PC-3 (cell line): ENCODE measurements around the gene ARHGAP4. TPM values are rescaled to one million over a fixed set of nuclear protein-coding genes. Genes with fewer than 3 reads are reported as not detected.

Source experiments
- ATAC-seq: fragments of 200-7000 bp; cut with Tn5 transposase; 2 replicates; pipeline ENCODE4 v1.9.1; 2020; ENCODE audit warnings: mild to moderate bottlenecking, moderate library complexity
- BruUV-seq: library from RNA; stranded (reverse); fragments of 400-500 nt; replicated peaks from 2 replicates; lab custom pipeline; 2021; lab: Mats Ljungman, UMichigan
- CTCF ChIA-PET: fragments of 300-600 bp; sonication (Branson Sonifier 250); formaldehyde crosslinking; loops from one replicate; lab custom pipeline; 2022; ENCODE audit warnings: antibody characterized with exemption; lab: Charles Lee
- POLR2A ChIA-PET: fragments of 300-600 bp; sonication (Branson Sonifier 250); formaldehyde crosslinking; loops from one replicate; lab custom pipeline; 2022; ENCODE audit warnings: antibody characterized with exemption; ENCODE audit not compliant: unreplicated experiment; lab: Charles Lee
- DNase-seq: peaks from one replicate; pipeline ENCODE4 v3.0.0-alpha.2; 2015
- H2AFZ ChIP-seq: fragments of 300-600 bp; sonication (generic); 2 replicates; pipeline ENCODE4 v1.6.0; 2016; ENCODE audit warnings: antibody characterized with exemption, low read length
- H3F3A ChIP-seq: fragments of 300-600 bp; sonication (generic); one replicate; pipeline ENCODE4 v1.6.0; 2017; ENCODE audit warnings: antibody characterized with exemption, low read length, control low read depth, mild to moderate bottlenecking; ENCODE audit not compliant: unreplicated experiment
- H3K27ac ChIP-seq: fragments of 300-600 bp; sonication (generic); 2 replicates; pipeline ENCODE4 v1.5.1; 2016; ENCODE audit warnings: mild to moderate bottlenecking, low read length
- H3K27me3 ChIP-seq: fragments of 300-600 bp; sonication (generic); 2 replicates; pipeline ENCODE4 v1.6.1; 2016; ENCODE audit warnings: low read length, mixed read lengths
- H3K36me3 ChIP-seq: fragments of 300-600 bp; sonication (generic); 2 replicates; pipeline ENCODE4 v1.6.1; 2016; ENCODE audit warnings: low read depth, mixed run types, low read length, mixed read lengths
- H3K4me1 ChIP-seq: fragments of 300-600 bp; sonication (generic); 2 replicates; pipeline ENCODE4 v1.5.1; 2016; ENCODE audit warnings: low read length; ENCODE audit not compliant: insufficient read depth
- H3K4me2 ChIP-seq: fragments of 300-600 bp; sonication (generic); 2 replicates; pipeline ENCODE4 v1.6.0; 2016; ENCODE audit warnings: low read length
- H3K4me3 ChIP-seq: fragments of 300-600 bp; sonication (generic); 2 replicates; pipeline ENCODE4 v1.5.1; 2016; ENCODE audit warnings: mild to moderate bottlenecking, low read length, mixed read lengths
- H3K79me2 ChIP-seq: fragments of 300-600 bp; sonication (generic); 2 replicates; pipeline ENCODE4 v1.6.1; 2017; ENCODE audit warnings: low read length, mixed read lengths
- H3K9ac ChIP-seq: fragments of 300-600 bp; sonication (generic); 2 replicates; pipeline ENCODE4 v1.6.0; 2016; ENCODE audit warnings: mild to moderate bottlenecking, low read length
- H3K9me2 ChIP-seq: fragments of 300-600 bp; sonication (generic); replicated peaks from 2 replicates; pipeline ENCODE4 v1.6.1; 2016; ENCODE audit warnings: mixed run types, low read length, mixed read lengths
- H3K9me3 ChIP-seq: fragments of 300-600 bp; sonication (generic); 2 replicates; pipeline ENCODE4 v1.6.1; 2016; ENCODE audit warnings: low read length, mixed read lengths
- H4K20me1 ChIP-seq: fragments of 300-600 bp; sonication (generic); 2 replicates; pipeline ENCODE4 v1.6.1; 2016; ENCODE audit warnings: low read length, mixed read lengths
- EZH2 ChIP-seq: fragments of 300-600 bp; sonication (generic); IDR thresholded peaks from one replicate; pipeline ENCODE4 v1.6.1; 2017; ENCODE audit warnings: antibody characterized with exemption, mild to moderate bottlenecking, low read length; ENCODE audit not compliant: unreplicated experiment
- EZH2phosphoT487 ChIP-seq: fragments of 300-600 bp; sonication (generic); IDR thresholded peaks from 2 replicates; pipeline ENCODE4 v1.6.1; 2018; ENCODE audit warnings: mild to moderate bottlenecking, antibody characterized with exemption, low read length, borderline replicate concordance
- intact Hi-C: fragments of 100-400 bp; cut with micrococcal nuclease; formaldehyde crosslinking; loops from 2 replicates; pipeline ENCODE4 v1.9.0; 2023
- total RNA-seq: library from RNA; depleted of rRNA; stranded (reverse); fragments of >200 nt; gene quantifications from 2 replicates; pipeline ENCODE4 v1.2.3, GENCODE V29; 2014
- TF ChIP-seq, protein P1 (sequence below): fragments of 300-600 bp; sonication (generic); conservative IDR thresholded peaks from 2 replicates; pipeline ENCODE4 v1.5.1; 2017; ENCODE audit warnings: antibody characterized with exemption, low read depth, mild to moderate bottlenecking, low read length

ARHGAP4 gene
- total RNA-seq, 1 experiment from 2014 or later: 4.6 TPM

DNA sequence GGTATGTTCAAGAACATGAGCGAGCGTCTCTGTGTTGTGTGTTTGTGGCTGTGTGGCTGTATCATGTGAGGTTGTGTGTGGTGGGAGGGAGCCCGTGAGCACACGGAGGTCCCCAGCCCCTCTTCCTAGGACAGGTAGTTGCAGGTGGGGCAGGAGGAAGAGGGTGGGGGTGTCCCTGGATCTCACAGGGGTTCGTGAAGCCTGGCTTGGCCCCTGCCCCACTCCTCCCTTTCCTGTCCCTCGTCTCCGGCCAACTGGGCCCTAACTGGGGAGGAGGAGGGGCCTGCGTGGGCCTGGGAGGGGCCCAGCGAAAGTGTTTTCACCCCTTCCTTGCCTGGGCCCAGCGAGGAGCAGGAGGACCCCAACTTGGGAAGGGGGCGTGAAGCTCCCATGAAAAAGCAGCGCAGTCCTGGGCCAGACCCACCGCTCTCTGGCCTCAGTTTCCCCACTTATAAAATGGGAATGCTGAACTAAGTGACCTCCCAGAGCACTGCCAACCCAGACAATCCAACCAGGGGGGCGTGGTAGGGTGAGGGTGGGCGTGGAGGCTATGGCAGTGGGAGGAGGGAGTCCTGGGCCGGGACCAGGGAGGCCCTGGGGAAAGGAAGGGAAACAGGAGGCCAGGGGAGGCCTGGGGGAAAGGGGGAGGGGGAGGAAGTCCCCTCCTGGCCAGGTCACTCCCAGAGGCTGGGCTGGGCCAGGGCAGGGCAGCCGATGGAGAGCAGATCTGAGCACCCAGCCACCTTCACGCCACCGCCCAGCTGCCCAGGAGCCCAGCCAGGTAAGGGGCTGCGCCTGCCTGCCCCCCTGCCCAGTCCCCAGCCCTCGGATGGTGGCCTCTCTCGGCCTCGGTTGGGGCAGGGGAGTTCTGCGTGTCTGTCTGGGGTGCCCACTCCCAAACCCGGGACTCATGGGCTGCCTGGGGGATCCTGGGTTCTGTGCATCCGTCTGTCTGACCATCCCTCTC is 21.8 kb downstream of the ARHGAP4 start, which contains the start of gene AVPR2:
Gene AVPR2, plus strand, starts transcription at position 683 of the 967 bp plus-strand sequence. CDS start 473 bp downstream, outside the sequence.
- Histone ChIP-seq H3K27me3 (no peaks in the 10 kb centered on the region), H2AFZ (no peak within 1 kb of the TSS), H3K9ac (no peak within 1 kb of the TSS), H4K20me1 (no peaks in the 10 kb centered on the region), H3K9me3 (no peaks in the 10 kb centered on the region), H3K36me3 (no peaks in the 10 kb centered on the region), H3K4me2 (no peak within 1 kb of the TSS), H3K4me1 (peaks cover 9% of the 10 kb centered on the region; the same call in 1 of the 2 replicates), H3K4me3 (no peak within 1 kb of the TSS), H3K27ac (no peak within 1 kb of the TSS), H3K79me2 (no peaks in the 10 kb centered on the region), H3F3A (no peaks in the 10 kb centered on the region), H3K9me2 (no peaks in the 10 kb centered on the region)
- DNase-seq: no peak
- TF ChIP-seq, protein P1, sequence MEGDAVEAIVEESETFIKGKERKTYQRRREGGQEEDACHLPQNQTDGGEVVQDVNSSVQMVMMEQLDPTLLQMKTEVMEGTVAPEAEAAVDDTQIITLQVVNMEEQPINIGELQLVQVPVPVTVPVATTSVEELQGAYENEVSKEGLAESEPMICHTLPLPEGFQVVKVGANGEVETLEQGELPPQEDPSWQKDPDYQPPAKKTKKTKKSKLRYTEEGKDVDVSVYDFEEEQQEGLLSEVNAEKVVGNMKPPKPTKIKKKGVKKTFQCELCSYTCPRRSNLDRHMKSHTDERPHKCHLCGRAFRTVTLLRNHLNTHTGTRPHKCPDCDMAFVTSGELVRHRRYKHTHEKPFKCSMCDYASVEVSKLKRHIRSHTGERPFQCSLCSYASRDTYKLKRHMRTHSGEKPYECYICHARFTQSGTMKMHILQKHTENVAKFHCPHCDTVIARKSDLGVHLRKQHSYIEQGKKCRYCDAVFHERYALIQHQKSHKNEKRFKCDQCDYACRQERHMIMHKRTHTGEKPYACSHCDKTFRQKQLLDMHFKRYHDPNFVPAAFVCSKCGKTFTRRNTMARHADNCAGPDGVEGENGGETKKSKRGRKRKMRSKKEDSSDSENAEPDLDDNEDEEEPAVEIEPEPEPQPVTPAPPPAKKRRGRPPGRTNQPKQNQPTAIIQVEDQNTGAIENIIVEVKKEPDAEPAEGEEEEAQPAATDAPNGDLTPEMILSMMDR: no peak
- TF ChIP-seq EZH2 (no peak), EZH2phosphoT487 (no peak)
- intact Hi-C loops: no loop called here
- ATAC-seq: no peak
- no TSS peak for BruUV-seq
- ChIA-PET POLR2A (no interaction called here), CTCF (no interaction called here)

DNA sequence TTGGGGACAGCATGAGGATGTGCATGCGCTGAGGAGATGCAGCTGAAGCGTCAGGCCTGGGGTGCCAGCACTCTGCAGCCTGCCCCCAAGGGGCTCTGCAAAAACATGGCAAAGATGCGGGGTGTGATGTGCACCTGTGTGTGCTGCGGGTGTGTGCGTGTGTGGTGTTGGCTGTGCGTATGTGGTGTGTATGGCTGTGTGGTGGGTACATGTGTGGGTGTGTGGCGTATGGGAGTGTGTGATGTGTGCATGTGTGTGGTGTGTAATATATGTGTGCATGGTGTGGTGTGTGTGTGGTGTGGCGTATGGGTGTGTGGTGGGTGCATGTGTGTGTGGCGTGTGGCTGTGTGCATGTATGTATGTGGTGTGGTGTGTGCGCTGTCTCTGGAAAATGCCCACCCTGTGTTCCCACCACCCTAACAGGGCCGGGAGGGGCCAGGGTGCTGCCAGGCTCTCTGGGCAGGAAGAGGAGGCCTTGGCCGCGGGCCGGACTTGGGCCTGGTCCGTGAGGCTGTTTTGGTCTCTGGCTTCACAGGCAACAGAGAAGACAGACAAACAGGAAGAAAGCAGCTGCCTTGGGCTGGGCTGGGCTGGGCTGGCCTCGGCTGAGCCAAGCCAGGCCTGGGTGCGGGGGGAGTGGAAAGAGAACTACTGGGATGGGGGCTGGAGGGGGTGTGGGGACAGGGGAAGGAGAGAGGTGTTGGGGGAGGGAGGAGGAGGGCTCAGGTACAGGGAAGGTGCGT is 22.7 kb downstream of the ARHGAP4 start:
- peaks cover 9% of the 10 kb centered on the region; the same call in 1 of the 2 replicates for H3K4me1 ChIP-seq

More for the DNA sequence above, 22.7 kb downstream of the ARHGAP4 start:
- Histone ChIP-seq H3K9ac (no peak overlapping the region), H3K4me2 (no peak overlapping the region), H3K27me3 (no peaks in the 10 kb centered on the region), H3K9me3 (no peaks in the 10 kb centered on the region), H3K79me2 (no peaks in the 10 kb centered on the region), H4K20me1 (no peaks in the 10 kb centered on the region), H3K4me3 (no peak overlapping the region), H3K27ac (no peak overlapping the region), H3F3A (no peaks in the 10 kb centered on the region), H2AFZ (no peak overlapping the region), H3K36me3 (no peaks in the 10 kb centered on the region), H3K9me2 (no peaks in the 10 kb centered on the region)
- TF ChIP-seq, protein P1: no peak
- TF ChIP-seq EZH2 (no peak), EZH2phosphoT487 (no peak)
- no TSS peak for BruUV-seq
- ChIA-PET POLR2A (no interaction called here), CTCF (no interaction called here)
- ATAC-seq (no peak), DNase-seq (no peak)
- intact Hi-C loops: no loop called here
